Erythroblast (primary cell): Measurements from ENCODE around the gene SRRM2.

ENCODE experiments used
- GATA1 ChIP-seq: IDR thresholded peaks from 2 replicates; pipeline ENCODE4 v1.6.1; 2011; ENCODE audit warnings: low read depth, mild to moderate bottlenecking, control low read depth, low read length, moderate library complexity
- POLR2A ChIP-seq: IDR thresholded peaks from 2 replicates; pipeline ENCODE4 v1.6.1; 2011; ENCODE audit warnings: mild to moderate bottlenecking, low read length

DNA sequence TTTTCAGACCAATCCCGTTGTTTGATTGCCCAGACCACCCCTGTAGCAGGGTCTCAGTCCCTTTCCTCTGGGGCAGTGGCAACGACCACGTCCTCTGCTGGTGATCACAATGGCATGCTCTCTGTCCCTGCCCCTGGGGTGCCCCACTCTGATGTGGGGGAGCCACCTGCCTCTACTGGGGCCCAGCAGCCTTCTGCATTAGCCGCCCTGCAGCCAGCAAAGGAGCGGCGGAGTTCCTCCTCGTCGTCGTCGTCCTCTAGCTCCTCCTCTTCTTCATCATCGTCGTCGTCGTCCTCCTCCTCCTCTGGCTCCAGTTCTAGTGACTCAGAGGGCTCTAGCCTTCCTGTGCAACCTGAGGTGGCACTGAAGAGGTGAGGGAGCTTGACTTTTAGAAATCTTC is 15.5 kb downstream of the SRRM2 start:
- TF ChIP-seq POLR2A (no peak), GATA1 (no peak)
